ENCODE data around the gene FUOM. TPM values are rescaled to one million over a fixed set of nuclear protein-coding genes. Genes with fewer than 3 reads are reported as not detected.
"Not testable (repeated sequence)": the region's sequence is repeated elsewhere in the genome, so short reads cannot be mapped to it uniquely, and the experiment has no call there.

FUOM gene
- total RNA-seq, 1 donor from 2014 or later, result 13.0 TPM

DNA sequence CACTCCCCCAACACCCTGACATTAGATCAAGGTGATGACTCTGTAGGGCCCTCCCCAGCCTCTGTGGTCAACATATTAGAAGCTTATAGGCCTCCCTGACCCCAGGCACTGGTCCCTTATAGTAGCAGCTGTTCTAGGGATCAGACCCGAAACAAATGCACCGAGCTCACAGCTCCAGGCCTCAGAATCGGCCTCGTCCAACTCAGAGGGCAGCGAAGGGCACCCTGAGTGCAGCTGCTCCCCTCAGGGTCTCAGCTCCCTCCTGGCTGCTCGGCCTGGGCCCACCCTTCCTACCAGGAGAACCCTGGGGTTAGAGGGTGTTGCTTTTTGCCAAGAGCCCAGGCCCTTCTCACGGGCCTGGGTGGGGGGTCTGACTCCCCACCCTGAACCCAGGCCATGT lies 10.3 kb upstream of the FUOM start:
- no peak for DNase-seq (ENCODE audit: low spot score)

GRCh38 chr10:133367461-133367860 lies 9.6 kb upstream of the FUOM start:
- DNase-seq (ENCODE audit: low spot score), result not testable (repeated sequence)

DNA sequence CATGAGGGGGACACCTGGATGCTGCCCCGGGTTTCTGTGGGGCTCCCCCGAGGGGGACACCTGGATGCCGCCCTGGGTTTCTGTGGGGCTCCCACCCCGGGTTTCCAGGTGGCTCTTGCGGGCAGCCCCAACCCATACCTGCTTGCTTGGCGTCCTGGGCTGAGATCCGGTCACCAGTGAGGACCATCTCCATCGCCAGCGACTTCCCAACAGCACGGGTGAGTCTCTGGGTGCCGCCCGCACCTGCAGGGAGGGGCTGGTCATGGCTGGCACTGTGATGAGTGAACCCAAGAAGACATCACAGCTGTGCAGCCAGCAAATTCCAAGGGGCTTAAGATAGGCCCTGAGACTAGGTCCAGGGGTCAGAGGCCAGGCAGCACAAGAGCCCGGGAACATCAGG lies 8.9 kb upstream of the FUOM start:
- no peak for DNase-seq (ENCODE audit: low spot score)

GRCh38 chr10:133366130-133366478 lies 8.3 kb upstream of the FUOM start:
- DNase-seq (ENCODE audit: low spot score), result no peak

GRCh38 chr10:133365461-133366129 lies 7.8 kb upstream of the FUOM start:
- DNase-seq (ENCODE audit: low spot score), result no peak

DNA sequence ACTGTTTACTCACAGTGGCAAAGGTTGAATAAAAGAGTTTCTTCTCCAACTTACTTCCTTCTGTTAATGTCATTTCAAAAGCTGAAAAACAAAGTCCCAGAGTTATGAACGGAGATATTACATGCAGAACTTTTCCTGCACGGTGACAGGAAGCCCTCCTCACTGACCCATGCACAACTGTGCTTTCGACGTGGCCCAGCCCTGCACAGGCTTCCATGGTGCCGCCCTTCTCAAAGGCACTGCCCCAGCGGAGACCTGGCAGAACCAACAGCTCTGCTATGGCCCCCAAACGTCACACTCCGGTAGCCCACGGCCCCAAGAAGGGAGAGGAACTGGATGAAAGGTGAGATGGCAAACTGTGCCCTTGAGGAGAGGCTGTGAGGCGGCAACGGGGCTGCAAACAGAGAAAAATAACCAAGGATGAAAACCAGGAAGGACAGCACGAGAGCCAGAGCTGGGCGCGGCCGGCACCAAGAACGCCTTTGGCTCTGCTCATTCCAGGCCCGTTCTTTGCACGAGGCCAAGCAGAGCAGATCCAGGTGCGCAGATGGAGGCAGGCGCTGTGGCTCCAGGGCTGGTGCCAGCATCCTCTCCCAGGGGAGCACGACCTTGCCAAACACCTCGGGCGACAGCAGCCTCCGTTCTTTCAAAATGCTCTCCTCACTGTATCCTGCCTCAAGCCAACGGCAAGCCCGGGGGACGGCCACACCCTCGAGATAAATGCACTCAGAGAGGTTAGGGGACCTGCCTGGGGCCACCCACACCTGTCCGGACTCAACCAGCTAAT lies 7.0 kb upstream of the FUOM start:
- DNase-seq (ENCODE audit: low spot score), result peak; percentile 48

DNA sequence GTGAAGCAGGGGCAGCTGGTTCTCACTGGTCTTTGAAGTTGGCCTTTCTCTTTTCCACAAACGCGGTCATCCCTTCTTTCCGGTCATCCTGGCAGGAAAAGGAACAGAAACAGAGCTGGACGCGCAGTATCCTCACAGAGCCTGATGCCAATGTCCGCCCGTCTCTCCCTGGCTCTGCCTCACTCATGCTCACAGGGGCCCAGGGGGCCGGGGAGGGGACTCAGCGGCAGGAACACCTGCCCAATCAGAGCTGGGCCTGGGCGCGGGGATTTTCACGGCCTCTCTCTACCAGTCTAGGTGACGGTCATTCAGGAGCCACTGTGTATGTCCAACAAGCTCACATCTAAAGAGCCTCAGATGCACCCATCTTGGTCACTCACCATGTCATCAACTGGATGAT lies 5.0 kb upstream of the FUOM start:
- no peak for DNase-seq (ENCODE audit: low spot score)

DNA sequence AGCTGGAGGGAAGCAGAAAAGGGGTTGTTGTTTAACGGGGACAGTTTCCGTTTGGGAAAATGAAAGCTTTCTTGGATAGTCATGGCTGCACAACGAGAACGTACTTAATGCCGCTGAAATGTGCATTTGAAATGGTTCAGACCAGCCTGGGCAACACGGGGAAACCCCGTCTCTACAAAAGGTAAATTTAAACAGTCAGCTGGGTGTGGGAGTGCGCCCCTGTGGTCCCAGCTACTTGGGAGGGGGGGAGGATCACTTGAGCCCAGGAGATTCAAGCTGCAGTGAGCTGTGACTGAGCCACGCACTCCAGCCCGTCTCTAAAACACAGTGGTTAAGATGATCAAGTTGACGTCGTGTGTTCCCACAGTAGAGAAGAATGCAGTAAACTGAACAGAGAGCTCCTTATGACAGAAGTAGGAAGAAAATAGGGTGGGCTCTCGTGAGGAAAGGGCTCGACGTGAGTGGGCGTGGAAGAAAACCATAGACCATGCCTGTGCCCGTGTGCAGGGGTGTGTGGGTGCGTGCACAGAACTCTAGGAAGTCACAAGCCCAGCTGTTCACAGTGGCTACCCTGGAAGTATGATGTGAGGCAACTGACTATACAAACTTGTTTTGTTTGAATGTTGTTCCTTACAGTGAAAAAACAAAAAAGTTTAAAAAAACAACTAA lies 4.1 kb upstream of the FUOM start:
- no peak for DNase-seq (ENCODE audit: low spot score)

DNA sequence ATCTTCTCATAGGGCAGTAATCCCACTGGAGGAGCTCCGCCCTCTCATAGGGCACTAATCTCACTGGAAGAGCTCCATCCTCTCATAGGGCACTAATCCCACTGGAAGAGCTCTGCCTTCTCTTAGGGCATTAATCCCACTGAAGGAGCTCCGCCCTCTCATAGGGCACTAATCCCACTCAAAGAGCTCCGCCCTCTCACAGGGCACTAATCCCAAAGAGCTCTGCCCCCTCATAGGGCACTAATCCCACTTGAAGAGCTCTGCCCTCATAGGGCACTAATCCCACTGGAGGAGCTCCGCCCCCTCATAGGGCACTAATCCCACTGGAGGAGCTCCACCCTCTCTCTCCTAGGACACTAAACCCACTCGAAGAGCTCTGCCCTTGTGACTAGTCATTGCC lies 3.4 kb upstream of the FUOM start:
- no peak for DNase-seq (ENCODE audit: low spot score)

- no peak for DNase-seq (ENCODE audit: low spot score)
These were observed 2.3 kb upstream of the FUOM start for GRCh38 chr10:133359972-133360610.

DNA sequence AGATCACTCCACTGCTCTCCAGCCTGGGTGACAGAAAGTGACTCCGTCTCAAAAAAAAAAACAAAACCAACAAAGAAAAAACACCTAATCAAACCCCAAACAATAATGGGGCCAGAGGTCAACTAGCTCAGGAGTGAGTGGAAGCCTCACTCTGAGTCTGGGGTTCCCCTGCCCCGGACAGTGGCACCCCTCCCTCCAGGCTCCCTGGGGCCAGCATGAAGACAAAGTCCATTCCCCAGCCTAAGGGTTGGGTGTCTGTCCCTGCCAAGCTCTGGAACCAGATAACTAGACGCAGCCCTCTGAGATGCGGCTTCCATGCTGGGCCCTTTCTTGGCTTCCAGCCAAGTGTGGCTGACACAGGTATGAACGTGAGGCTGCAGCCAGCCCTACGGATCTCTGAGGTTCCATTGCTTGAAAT lies 1.7 kb upstream of the FUOM start:
- peak; percentile 83 for DNase-seq (ENCODE audit: low spot score)

GRCh38 chr10:133358925-133359310 lies 1.1 kb upstream of the FUOM start:
- no peak for DNase-seq (ENCODE audit: low spot score)

DNA sequence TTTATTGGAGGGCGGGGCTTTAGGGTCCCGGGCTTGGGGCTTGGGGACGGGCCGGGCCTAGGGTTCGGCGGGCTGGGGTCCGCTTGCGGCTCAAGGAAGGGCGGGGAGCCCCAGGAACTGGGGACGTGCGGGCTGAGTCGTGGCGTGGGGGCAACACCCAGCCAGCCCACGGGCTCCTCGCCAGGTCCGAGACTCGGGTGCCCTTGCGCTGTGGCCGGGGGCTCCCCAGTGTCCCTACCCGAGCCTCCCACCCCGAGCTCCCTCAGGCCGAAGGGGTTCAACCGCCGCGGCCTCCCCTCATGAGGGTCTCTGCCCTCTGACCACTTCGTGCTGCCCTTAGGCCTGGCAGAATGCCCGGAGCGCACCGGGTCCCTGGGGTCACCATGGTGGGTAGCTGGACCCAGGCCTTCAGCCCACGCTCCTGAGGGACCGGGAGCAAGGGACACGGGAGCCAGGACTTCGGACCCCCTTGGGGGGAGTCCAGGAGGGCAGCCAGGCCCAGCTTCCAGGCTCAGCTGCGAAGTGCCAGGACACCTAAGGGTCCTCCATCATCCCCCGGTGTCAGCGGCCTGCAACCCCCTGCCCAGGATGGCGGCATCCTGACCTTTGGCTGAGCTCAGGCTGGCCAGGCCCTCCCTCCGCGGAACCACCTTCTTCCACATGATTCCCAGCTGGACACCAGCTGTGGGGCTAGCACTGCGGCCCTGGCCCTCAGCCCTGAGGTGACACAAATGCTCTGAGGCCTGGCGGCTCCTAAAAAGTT lies 524 bp upstream of the FUOM start:
- DNase-seq (ENCODE audit: low spot score), result no peak

DNA sequence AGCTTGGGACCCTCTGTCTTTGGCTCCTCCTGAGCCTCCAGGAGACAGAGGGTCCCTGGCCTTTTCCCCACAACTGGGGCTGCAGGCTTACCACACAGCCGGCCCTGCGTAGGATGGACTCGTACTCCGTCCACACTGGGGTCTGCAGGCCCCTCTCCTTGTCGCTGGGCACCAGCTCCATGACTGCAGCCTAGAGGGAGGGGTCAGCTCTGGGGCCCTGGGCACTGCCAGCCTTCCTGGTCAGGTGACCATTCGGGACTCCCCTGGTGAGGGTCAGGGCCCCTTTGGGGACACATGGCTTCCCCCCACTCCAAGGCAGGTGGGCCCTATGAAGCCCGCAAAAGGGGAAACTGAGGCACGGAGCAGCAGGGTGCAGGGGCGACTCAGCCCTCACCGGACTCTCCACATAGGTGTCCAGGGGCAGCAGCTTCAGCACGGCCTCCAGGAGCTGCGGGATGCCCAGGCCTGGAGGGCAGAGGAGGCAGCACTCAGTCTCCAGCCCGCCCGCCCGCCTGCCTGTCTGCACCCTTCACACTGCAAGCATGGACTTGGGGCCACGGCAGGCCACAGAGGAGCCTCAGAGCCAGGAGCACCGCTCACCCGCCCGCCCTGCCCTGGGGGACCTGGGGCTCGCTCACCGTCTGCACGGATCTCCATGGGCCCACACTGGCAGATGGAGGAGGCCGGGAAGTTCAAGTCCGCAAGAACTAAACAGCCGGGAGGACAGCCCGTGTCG lies 1.1 kb downstream of the FUOM start:
- DNase-seq (ENCODE audit: low spot score), result no peak

DNA sequence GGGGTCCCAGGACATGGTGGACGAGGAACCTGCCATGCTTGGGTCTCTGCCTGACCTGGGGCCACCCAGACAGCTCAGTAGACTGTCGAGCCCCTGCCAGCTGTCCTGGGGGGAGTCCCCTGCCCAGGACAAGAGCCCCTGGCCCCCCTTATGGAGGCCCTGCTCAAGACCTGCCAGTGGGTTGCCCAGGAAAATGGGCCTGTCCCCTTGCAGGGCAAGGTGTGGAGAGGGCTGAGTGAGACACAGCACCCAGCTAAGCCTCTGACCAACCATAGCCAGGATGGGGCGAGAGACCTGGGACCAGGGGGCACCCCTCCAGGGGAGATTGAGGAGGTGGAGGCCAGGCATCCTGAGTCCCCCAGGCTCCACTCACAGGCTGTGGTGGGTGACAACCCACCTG lies 1.8 kb downstream of the FUOM start:
- DNase-seq (ENCODE audit: low spot score), result no peak

DNA sequence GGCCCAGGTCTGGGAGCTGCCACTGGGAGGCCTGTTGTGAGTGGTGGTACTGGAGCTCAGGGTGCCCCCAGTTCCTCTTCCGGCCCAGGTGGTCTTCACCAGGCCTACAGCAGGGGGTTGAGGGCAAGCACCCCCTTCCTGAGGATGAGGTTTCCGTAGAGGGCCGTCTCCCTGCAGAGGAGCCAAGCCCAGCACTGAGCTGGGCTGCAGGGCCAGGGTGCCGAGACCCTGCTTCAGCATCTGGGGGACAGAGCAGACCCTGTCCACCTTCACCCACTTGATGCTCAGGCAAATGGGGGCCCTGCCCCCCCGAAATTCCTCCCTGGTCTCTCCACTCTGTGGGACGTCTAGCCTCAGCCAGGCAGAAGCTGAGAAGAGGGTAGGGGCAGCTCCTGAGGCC lies 2.6 kb downstream of the FUOM start:
- no peak for DNase-seq (ENCODE audit: low spot score)

DNA sequence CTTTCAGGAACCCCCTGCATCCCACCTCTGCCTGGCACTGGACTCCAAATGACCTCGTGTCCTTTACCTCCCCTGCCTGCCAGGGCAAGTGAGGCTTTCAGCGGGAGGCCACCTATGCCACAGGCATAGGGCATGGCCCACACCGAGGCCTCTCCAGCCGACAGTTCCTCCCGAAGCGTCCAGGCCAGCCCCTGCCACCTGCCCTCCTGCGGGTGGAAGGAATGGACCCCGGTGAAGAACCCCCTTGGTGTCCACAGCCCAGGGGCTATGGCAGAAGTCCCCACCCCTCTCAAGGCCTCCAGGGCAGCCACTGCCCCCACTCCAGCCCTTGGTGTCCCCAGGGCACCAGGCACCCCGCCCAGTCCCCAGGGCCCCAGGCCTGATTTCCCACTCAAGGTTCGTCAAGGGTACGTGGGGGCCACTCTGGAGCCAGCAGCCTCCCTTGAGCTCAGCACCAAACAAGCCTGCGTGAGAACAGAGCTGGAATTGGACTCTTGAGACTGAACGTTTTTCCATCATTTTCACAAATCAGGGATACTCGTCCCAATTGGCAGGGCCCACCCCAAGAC lies 3.1 kb downstream of the FUOM start:
- DNase-seq (ENCODE audit: low spot score), result no peak

DNA sequence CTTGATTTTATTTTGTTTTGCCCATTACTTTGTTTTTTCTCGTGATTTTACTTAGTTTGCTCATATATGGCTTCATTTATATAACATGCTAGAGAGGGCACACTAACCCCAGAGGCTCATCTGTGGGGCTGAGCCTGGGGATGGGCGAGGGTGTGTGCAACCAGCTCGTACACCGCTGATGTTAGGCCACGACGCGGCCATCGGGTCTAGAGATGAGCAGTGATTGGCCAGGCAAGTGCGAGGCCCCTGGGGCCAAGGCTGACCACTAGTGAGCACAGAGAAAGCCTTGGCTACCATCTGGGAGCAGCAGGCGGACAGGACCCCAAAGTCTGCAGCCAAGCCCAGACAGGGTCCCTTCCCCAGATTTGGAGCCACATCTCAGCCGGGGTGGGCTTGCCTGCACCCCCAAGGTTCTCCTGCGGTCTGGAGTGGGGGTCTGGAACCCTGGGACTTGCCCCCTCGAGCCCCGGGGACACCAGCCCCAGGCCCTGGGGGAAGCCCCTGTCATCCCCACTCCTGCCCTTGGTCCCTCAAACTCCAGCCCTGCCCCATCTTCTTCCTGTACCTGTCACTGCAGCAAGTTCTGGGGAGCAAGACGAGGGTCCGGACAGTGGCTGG lies 3.7 kb downstream of the FUOM start:
- no peak for DNase-seq (ENCODE audit: low spot score)

- no peak for DNase-seq (ENCODE audit: low spot score)
These were observed 4.4 kb downstream of the FUOM start for GRCh38 chr10:133353202-133353959.
